ENCODE data around the gene SMC4. TPM values are rescaled to one million over a fixed set of nuclear protein-coding genes. Genes with fewer than 3 reads are reported as not detected.

Gene SMC4
- total and polyA plus RNA-seq, 11 donors = 14.0 to 27.3 (median 18.4) TPM

DNA sequence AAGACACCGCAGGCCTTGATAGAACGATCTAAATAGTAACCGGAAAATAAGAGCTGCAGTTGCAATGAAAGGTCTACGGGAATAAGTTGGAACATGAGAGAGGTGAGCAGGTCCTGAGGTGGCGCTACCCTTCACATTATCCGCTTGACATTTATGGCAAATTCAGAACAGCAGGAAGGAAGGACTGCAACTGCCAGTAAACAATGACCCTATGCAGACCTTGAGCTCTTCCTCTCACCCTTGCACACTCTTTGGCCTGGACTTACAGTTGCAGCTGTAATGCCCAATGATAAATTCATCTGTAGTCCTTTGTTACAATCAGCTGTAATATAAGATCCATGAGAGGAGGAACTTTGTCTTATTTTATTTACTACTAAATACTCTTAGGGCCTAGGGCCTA, 82.4 kb downstream of the SMC4 start:
- ATAC-seq (no peak), DNase-seq (no peak)
- Histone ChIP-seq H3K4me1 (peaks cover 0 to 7% (median 0%) of the 10 kb centered on the region in 12 donors), H3K27me3 (no peaks in the 10 kb centered on the region), H3K9me3 (no peaks in the 10 kb centered on the region), H3K4me3 (no peak overlapping the region), H3K27ac (no peak overlapping the region), H3K36me3 (no peaks in the 10 kb centered on the region)
- TF ChIP-seq POLR2A (IDR thresholded peaks at IDR 0.05) = no peak
- TF ChIP-seq, protein P1, sequence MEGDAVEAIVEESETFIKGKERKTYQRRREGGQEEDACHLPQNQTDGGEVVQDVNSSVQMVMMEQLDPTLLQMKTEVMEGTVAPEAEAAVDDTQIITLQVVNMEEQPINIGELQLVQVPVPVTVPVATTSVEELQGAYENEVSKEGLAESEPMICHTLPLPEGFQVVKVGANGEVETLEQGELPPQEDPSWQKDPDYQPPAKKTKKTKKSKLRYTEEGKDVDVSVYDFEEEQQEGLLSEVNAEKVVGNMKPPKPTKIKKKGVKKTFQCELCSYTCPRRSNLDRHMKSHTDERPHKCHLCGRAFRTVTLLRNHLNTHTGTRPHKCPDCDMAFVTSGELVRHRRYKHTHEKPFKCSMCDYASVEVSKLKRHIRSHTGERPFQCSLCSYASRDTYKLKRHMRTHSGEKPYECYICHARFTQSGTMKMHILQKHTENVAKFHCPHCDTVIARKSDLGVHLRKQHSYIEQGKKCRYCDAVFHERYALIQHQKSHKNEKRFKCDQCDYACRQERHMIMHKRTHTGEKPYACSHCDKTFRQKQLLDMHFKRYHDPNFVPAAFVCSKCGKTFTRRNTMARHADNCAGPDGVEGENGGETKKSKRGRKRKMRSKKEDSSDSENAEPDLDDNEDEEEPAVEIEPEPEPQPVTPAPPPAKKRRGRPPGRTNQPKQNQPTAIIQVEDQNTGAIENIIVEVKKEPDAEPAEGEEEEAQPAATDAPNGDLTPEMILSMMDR (IDR thresholded peaks at IDR 0.05) = no peak
- intact Hi-C loops (cut with DNase I) = no loop called here
- WGBS, 4 donors = 84 to 88% (median 87%) methylated on average over 6 of the region's 6 CpGs

- Histone ChIP-seq H3K4me1 (peaks cover 0 to 7% (median 0%) of the 10 kb centered on the region in 12 donors), H3K4me3 (no peak overlapping the region), H3K36me3 (no peaks in the 10 kb centered on the region), H3K9me3 (no peaks in the 10 kb centered on the region), H3K27me3 (no peaks in the 10 kb centered on the region), H3K27ac (no peak overlapping the region)
- 75 to 85% (median 80%) methylated on average over 3 of the region's 3 CpGs for WGBS, 4 donors
- intact Hi-C loops (cut with DNase I) = no loop called here
- no peak for ATAC-seq
- DNase-seq = no peak
- TF ChIP-seq, protein P1 (IDR thresholded peaks at IDR 0.05) = no peak
- no peak for TF ChIP-seq POLR2A (IDR thresholded peaks at IDR 0.05)
Measured at GRCh38 chr3:160482796-160483195, 83.3 kb downstream of the SMC4 start.

MicroRNAs encoded within 50 kb of the gene (microRNA counts, 767-probe panel; counts per million panel counts)
- microRNA hsa-miR-15b-5p = 4,629 to 4,823 counts per million in 2 donors

Small RNAs within 50 kb of the gene (microRNA-seq; reads per million reads assigned to microRNA genes)
- 474 to 1,652 (median 928) reads per million in 4 donors for gene MIR15B
- 254 to 435 (median 349) reads per million in 4 donors for gene MIR16-2

Other genes starting within 250 kb of the SMC4 start
- gene C3orf80, start 174.2 kb upstream of the SMC4 start, total RNA-seq = under 1 TPM in 7 of 9 donors, not detected in 2; 0.09 to 0.35 (median 0.14) TPM
- gene C3orf80, start 174.2 kb upstream of the SMC4 start, polyA plus RNA-seq = under 1 TPM; 0.08 to 0.10 TPM
- 10 to 100 TPM in 6 of 9 donors, 1 to 10 TPM in 3; 6.8 to 18.6 (median 10.6) TPM for gene IFT80, start 425 bp upstream of the SMC4 start, total RNA-seq
- 1 to 10 TPM; 6.2 to 6.4 TPM for gene IFT80, start 425 bp upstream of the SMC4 start, polyA plus RNA-seq
- 1 to 10 TPM in 2 of 9 donors, under 1 TPM in 7; 0.16 to 3.1 (median 0.60) TPM for gene TRIM59, start 50.1 kb downstream of the SMC4 start, total RNA-seq
- gene TRIM59, start 50.1 kb downstream of the SMC4 start, polyA plus RNA-seq = under 1 TPM; 0.27 to 0.32 TPM
- 100 to 1,000 TPM in 6 of 9 donors, 10 to 100 TPM in 3; 51.2 to 198 (median 133) TPM for gene KPNA4, start 165.9 kb downstream of the SMC4 start, total RNA-seq
- gene KPNA4, start 165.9 kb downstream of the SMC4 start, polyA plus RNA-seq = 10 to 100 TPM; 29.1 to 46.2 TPM

All from heart left ventricle (tissue), 16 donors.